ENCODE measurements around the gene SP140.

Gene SP140

DNA sequence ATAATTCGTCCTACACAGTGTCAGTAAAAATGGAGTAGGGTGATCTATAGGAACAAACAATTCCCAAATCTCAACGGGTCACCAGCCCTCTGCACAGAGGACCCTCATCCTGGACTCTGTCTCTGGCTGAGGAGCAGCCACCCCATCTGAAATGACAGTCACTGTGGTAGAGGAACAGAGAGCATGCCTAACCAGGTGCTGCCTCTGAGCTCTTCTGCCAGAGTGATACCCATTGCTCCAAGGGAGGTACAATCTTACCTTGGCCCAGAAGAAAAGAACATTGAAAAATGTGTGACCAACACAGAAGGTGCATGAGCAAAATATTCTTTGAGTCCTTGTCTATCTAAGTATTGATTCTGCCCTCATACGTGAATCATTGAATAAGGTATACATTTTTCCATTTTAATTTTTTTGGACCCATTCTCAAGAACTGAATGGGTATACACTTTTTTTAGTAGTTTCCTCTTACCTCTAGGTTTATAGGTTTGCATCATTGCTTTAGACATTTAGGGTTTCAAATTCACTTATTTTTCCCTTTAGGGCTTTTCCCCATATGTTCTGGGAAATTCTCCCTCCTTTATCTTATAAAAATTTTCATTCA, 8.7 kb downstream of the SP140 start:
- TF ChIP-seq, protein P1, sequence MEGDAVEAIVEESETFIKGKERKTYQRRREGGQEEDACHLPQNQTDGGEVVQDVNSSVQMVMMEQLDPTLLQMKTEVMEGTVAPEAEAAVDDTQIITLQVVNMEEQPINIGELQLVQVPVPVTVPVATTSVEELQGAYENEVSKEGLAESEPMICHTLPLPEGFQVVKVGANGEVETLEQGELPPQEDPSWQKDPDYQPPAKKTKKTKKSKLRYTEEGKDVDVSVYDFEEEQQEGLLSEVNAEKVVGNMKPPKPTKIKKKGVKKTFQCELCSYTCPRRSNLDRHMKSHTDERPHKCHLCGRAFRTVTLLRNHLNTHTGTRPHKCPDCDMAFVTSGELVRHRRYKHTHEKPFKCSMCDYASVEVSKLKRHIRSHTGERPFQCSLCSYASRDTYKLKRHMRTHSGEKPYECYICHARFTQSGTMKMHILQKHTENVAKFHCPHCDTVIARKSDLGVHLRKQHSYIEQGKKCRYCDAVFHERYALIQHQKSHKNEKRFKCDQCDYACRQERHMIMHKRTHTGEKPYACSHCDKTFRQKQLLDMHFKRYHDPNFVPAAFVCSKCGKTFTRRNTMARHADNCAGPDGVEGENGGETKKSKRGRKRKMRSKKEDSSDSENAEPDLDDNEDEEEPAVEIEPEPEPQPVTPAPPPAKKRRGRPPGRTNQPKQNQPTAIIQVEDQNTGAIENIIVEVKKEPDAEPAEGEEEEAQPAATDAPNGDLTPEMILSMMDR (IDR thresholded peaks at IDR 0.05; ENCODE audit: control insufficient read depth, insufficient read depth, low read depth, low read length, missing control alignments), result no peak
- no peak for DNase-seq (ENCODE audit: low read depth)
- H3K4me3 ChIP-seq (ENCODE audit: control insufficient read depth, low read depth, low read length), result no peak overlapping the region

GRCh38 chr2:230234845-230235244, 9.3 kb downstream of the SP140 start:
- TF ChIP-seq, protein P1 (IDR thresholded peaks at IDR 0.05; ENCODE audit: control insufficient read depth, insufficient read depth, low read depth, low read length, missing control alignments), result no peak
- DNase-seq (ENCODE audit: low read depth), result no peak
- H3K4me3 ChIP-seq (ENCODE audit: control insufficient read depth, low read depth, low read length), result no peak overlapping the region

DNA sequence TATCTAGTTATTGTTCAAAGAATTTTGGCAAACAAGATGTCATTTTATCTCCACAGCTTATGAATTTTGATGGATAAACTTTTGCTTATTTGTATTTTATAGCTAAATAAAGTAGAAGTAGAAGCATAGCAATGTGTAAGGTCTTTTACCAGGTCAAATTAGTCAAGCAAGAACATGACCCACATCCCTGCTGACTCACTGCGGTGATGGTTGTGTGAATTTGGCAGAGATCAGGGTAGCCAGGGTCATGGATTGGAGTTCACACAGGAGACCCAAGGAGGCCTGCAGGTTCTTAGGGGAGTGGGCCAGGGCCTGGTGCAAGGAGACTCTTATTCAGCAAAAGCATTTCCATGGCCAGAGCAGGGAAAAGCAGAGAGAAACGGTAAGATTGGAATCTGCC, 18.7 kb downstream of the SP140 start:
- TF ChIP-seq, protein P1 (IDR thresholded peaks at IDR 0.05; ENCODE audit: control insufficient read depth, insufficient read depth, low read depth, low read length, missing control alignments), result no peak

DNA sequence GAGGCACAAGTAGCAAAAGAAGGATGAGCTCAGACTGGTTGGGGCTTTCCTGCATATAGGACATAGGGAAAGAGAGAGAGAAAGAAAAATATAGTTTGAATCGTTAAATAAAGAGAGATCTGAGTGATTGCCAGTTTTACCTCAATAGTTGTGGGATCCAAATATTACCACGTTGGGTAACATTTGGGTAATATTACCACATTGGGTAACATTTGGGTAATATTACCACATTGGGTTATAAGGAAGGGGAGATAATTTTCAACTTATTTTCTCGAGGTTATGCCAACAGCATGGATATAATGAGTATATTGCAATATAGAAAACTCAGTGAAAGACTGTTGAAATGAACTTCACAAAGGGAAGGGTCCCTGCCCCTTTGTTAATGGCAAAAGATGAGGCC, 20.7 kb downstream of the SP140 start:
- DNase-seq (ENCODE audit: low read depth), result no peak
- no peak overlapping the region for H3K4me3 ChIP-seq (ENCODE audit: control insufficient read depth, low read depth, low read length)
- TF ChIP-seq, protein P1 (IDR thresholded peaks at IDR 0.05; ENCODE audit: control insufficient read depth, insufficient read depth, low read depth, low read length, missing control alignments), result no peak

More for the DNA sequence above, 18.7 kb downstream of the SP140 start:
- no peak for DNase-seq (ENCODE audit: low read depth)
- no peak overlapping the region for H3K4me3 ChIP-seq (ENCODE audit: control insufficient read depth, low read depth, low read length)

GRCh38 chr2:230250231-230250630, 24.7 kb downstream of the SP140 start:
- no peak for DNase-seq (ENCODE audit: low read depth)
- TF ChIP-seq, protein P1 (IDR thresholded peaks at IDR 0.05; ENCODE audit: control insufficient read depth, insufficient read depth, low read depth, low read length, missing control alignments), result no peak
- no peak overlapping the region for H3K4me3 ChIP-seq (ENCODE audit: control insufficient read depth, low read depth, low read length)

DNA sequence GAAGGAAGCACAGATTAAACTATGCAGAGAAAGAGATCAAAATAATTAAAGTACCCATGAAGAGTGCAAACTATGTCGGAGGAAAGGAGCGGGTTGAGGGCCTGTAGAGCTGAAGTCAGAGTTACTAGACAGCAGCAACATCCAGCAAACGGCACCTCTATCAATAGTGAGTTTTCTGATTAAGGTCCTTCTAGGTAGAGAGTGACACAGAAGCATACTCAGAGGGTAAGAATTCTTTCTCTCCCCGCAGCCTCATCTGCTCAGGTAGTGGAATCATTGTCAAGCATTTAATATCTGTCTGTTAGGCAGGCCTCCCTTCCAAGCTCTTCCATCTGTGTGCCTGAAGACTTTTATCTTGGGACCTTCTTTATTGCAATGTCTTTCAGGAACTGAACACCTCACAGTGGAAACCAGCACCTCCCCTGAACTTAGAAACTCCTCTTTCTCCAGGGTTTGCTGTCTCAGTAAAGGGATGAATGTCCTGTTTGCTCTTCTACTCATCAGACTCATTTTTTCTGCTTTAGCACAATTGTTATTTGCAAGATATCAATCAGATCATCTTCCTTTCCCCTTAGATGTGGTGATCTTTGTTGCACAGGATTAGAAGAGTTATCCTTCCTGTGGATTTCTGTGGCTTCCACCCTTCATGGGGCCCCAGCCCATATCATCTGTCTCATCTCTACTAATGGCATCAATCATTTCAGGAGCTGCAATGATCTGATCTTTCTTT, 28.8 kb downstream of the SP140 start:
- TF ChIP-seq, protein P1 (IDR thresholded peaks at IDR 0.05; ENCODE audit: control insufficient read depth, insufficient read depth, low read depth, low read length, missing control alignments), result no peak
- H3K4me3 ChIP-seq (ENCODE audit: control insufficient read depth, low read depth, low read length), result no peak overlapping the region
- DNase-seq (ENCODE audit: low read depth), result no peak

Measured in AG09309 (cell line).